DND-41 (cell line): ENCODE measurements around the gene WDR77.

Experiments
- ATAC-seq: fragments of 200-7000 bp; cut with Tn5 transposase; 3 replicates; pipeline ENCODE4 v1.9.1; 2021; ENCODE audit warnings: low read depth; ENCODE audit not compliant: insufficient read depth
- DNase-seq: peaks from one replicate; pipeline ENCODE4 v3.0.0-alpha.2; 2020
- H2AFZ ChIP-seq: 2 replicates; pipeline ENCODE4 v1.6.0; 2012; ENCODE audit warnings: low read depth, low read length
- H3K27ac ChIP-seq: 2 replicates; pipeline ENCODE4 v1.5.1; 2012; ENCODE audit warnings: low read length, inconsistent platforms
- H3K27me3 ChIP-seq: fragments of 200-600 bp; sonication (generic); 2 replicates; pipeline ENCODE4 v1.6.0; 2012; ENCODE audit warnings: low read length, mild to moderate bottlenecking, inconsistent platforms; ENCODE audit not compliant: insufficient read depth, poor library complexity
- H3K36me3 ChIP-seq: 2 replicates; pipeline ENCODE4 v1.5.1; 2012; ENCODE audit warnings: low read length, inconsistent platforms; ENCODE audit not compliant: insufficient read depth
- H3K4me1 ChIP-seq: 2 replicates; pipeline ENCODE4 v1.5.1; 2012; ENCODE audit warnings: mild to moderate bottlenecking, low read length; ENCODE audit not compliant: insufficient read depth
- H3K4me2 ChIP-seq: 2 replicates; pipeline ENCODE4 v1.6.0; 2012; ENCODE audit warnings: mild to moderate bottlenecking, moderate library complexity, low read length, inconsistent platforms; ENCODE audit not compliant: insufficient read depth
- H3K4me3 ChIP-seq, 2 experiments: fragments of 200-600 bp in 1 of 2; shearing (Covaris generic) in 1 of 2; 2 replicates each; pipeline ENCODE4 v1.5.1; 2012 to 2016; ENCODE audit warnings: inconsistent platforms in 2 of 2, low read length in 2 of 2, mild to moderate bottlenecking in 2 of 2, low read depth in 1 of 2, moderate library complexity in 1 of 2
- H3K79me2 ChIP-seq: 2 replicates; pipeline ENCODE4 v1.6.0; 2012; ENCODE audit warnings: low read length, inconsistent platforms; ENCODE audit not compliant: insufficient read depth
- H3K9ac ChIP-seq: 2 replicates; pipeline ENCODE4 v1.6.0; 2012; ENCODE audit warnings: low read depth, mild to moderate bottlenecking, inconsistent platforms, low read length, moderate library complexity
- H3K9me3 ChIP-seq: 2 replicates; pipeline ENCODE4 v1.5.1; 2012; ENCODE audit warnings: low read length, moderate library complexity, mild to moderate bottlenecking, inconsistent platforms; ENCODE audit not compliant: insufficient read depth, severe bottlenecking
- H4K20me1 ChIP-seq: 2 replicates; pipeline ENCODE4 v1.6.0; 2012; ENCODE audit warnings: low read length; ENCODE audit not compliant: insufficient read depth
- EZH2 ChIP-seq: IDR thresholded peaks from 3 replicates; pipeline ENCODE4 v1.6.1; 2012; ENCODE audit warnings: borderline replicate concordance, low read depth, mild to moderate bottlenecking, moderate library complexity, low read length, inconsistent platforms; ENCODE audit not compliant: severe bottlenecking
- TF ChIP-seq, protein P1 (sequence below): IDR thresholded peaks from 2 replicates; pipeline ENCODE4 v1.5.1; 2012; ENCODE audit warnings: borderline replicate concordance, low read length, moderate library complexity, mild to moderate bottlenecking; ENCODE audit not compliant: poor library complexity, severe bottlenecking; ENCODE audit errors: extremely low read depth

WDR77 gene

GRCh38 chr1:111483166-111483565 lies 34.1 kb upstream of the WDR77 start:
- Histone ChIP-seq H3K36me3 (no peaks in the 10 kb centered on the region), H4K20me1 (no peaks in the 10 kb centered on the region), H3K79me2 (no peaks in the 10 kb centered on the region), H3K27me3 (no peaks in the 10 kb centered on the region), H3K4me3 (no peak overlapping the region), H2AFZ (no peak overlapping the region), H3K9ac (no peak overlapping the region), H3K9me3 (no peaks in the 10 kb centered on the region), H3K4me1 (peaks cover 1% of the 10 kb centered on the region), H3K27ac (no peak overlapping the region), H3K4me2 (no peak overlapping the region)
- DNase-seq (no peak), ATAC-seq (no peak)
- no peak for TF ChIP-seq EZH2
- TF ChIP-seq, protein P1, sequence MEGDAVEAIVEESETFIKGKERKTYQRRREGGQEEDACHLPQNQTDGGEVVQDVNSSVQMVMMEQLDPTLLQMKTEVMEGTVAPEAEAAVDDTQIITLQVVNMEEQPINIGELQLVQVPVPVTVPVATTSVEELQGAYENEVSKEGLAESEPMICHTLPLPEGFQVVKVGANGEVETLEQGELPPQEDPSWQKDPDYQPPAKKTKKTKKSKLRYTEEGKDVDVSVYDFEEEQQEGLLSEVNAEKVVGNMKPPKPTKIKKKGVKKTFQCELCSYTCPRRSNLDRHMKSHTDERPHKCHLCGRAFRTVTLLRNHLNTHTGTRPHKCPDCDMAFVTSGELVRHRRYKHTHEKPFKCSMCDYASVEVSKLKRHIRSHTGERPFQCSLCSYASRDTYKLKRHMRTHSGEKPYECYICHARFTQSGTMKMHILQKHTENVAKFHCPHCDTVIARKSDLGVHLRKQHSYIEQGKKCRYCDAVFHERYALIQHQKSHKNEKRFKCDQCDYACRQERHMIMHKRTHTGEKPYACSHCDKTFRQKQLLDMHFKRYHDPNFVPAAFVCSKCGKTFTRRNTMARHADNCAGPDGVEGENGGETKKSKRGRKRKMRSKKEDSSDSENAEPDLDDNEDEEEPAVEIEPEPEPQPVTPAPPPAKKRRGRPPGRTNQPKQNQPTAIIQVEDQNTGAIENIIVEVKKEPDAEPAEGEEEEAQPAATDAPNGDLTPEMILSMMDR, result no peak

GRCh38 chr1:111481387-111482221 lies 32.5 kb upstream of the WDR77 start:
- Histone ChIP-seq H3K79me2 (no peaks in the 10 kb centered on the region), H3K4me2 (no peak overlapping the region), H4K20me1 (no peaks in the 10 kb centered on the region), H3K4me1 (peaks cover 17% of the 10 kb centered on the region), H3K4me3 (no peak overlapping the region), H3K9me3 (no peaks in the 10 kb centered on the region), H3K36me3 (no peaks in the 10 kb centered on the region), H3K27ac (no peak overlapping the region), H3K27me3 (no peaks in the 10 kb centered on the region), H3K9ac (no peak overlapping the region), H2AFZ (no peak overlapping the region)
- peak; percentile 54 for DNase-seq
- ATAC-seq, result peak; percentile 37; the same call in 1 of the 3 replicates
- TF ChIP-seq EZH2, result no peak
- TF ChIP-seq, protein P1, result peak; percentile 59

- H3K27ac ChIP-seq, result no peak overlapping the region
- peaks cover 26% of the 10 kb centered on the region for H3K4me1 ChIP-seq
- no peaks in the 10 kb centered on the region for H3K27me3 ChIP-seq
- ATAC-seq (no peak), DNase-seq (no peak)
- no peaks in the 10 kb centered on the region for H4K20me1 ChIP-seq
- H3K36me3 ChIP-seq, result no peaks in the 10 kb centered on the region
- no peak overlapping the region for H2AFZ ChIP-seq
- no peak for TF ChIP-seq EZH2
- TF ChIP-seq, protein P1, result no peak
- H3K9me3 ChIP-seq, result no peaks in the 10 kb centered on the region
- H3K4me2 ChIP-seq, result no peak overlapping the region
- no peak overlapping the region for H3K4me3 ChIP-seq
- H3K79me2 ChIP-seq, result no peaks in the 10 kb centered on the region
- H3K9ac ChIP-seq, result no peak overlapping the region
Measured at GRCh38 chr1:111480674-111481073, 31.6 kb upstream of the WDR77 start.
